GM19238 (cell line): ENCODE data around the gene MRPL43.
"Not testable (repeated sequence)": the region's sequence is repeated elsewhere in the genome, so short reads cannot be mapped to it uniquely, and the experiment has no call there.

Source experiments
- DNase-seq: peaks from one replicate; pipeline ENCODE4 v3.0.0; 2011; ENCODE audit warnings: low spot score; ENCODE audit not compliant: insufficient read length

MRPL43 gene

DNA sequence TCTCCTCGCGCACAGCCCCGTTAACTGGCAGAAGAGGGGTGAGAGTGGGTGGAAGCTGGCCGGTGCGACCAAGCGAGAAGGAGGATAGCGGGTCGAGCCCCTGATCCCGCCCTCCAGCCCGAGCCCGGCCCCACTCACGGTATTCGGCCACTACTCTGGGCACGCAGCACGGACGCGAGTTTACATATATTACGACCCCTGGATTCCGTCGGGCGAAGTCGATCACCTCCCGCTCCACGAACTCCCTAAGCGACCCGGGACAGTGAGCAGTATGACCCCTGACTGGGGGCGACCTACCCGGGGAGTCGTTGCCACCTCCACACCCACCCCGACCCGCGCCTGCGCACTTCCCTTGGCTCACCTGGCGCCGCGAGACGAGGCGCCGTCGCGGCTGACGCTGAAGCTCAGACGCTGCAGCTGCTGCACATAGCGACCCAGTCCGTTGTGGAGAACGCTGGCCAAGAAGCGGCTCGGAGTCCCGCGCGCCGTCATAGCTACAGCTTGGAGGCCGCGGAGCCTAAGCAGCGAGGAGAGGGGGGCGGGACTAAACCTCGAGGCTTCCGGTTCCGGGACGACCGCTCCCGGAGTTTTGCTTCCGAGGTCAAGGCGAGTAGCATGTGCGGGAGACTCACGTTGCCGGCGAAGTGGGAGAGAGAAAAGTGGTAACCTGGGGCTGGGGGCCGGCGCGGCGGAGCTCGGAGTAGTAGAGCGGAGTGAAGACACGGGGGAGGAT, at the start of gene MRPL43, which contains the start of gene TWNK:
Gene MRPL43 (minus strand): TSS at position 546 of the 733 bp plus-strand sequence. CDS start 54 bp downstream, at position 492.
Gene TWNK (plus strand): TSS at position 592 of the 733 bp plus-strand sequence. CDS start 668 bp downstream, outside the sequence.
- peak; percentile 95 for DNase-seq

DNA sequence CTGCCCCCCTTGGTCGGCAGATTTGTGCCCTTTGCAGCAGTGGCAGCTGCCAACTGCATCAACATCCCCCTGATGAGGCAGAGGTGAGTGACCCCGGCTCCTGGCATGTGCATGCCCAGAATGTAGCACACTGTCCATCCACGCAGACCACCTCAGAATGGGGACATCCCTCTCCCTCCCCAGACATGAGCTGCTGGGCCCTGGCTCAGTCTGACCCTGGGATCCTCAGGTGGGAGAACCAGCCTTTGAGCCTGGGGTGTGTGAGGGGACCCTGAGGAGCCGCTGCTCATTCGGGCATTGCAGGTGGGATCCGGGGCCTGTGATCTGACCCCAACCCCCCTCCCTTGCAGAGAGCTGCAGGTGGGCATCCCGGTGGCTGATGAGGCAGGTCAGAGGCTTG, 49.4 kb upstream of the MRPL43 start:
- no peak for DNase-seq

DNA sequence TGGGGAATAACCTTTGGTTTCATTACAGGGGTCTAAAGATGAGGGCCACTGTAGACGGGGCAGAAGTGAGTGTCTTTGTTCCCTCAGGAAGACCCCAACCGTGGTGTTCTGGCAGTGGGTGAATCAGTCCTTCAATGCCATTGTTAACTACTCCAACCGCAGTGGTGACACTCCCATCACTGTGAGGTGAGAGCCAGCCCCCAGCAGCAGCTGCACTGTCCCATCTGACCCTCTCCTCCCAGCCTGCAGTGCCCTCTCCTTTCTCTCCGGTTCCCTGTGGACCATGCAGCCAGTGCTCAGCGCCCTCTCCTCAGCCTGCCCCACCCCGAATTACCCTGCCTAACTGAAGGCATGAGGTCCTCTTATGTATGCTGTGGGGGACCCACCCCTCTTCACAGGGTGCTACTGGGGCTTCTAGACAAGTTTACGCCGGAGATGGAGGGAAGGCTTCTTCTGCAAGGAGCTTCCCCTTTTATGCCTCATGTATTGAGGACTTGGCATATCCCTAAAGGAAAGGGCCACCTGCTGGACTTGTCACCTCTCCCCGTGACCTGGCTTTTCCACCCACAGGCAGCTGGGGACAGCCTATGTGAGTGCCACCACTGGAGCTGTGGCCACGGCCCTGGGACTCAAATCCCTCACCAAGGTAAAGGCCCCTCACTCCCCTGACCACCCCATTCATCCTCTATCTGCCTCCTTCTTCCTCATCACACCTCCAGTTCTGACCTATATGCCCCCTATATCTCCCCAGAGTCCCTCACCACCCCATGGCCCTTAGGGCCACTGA, 48.8 kb upstream of the MRPL43 start:
- DNase-seq = no peak

DNA sequence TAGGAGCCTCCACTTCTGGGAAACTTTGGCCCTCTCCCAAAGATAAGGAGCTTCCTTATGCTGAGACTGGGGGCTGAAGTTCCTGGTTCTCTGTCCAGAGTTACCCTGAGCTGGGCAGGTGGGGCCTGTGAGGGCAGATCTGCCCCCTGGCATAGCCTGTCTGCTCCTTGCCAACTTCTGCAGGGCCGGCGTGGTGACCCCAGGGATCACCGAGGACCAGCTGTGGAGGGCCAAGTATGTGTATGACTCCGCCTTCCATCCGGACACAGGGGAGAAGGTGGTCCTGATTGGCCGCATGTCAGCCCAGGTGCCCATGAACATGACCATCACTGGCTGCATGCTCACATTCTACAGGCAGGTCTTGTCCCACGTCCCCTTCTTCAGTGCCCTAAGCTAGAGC, 48.0 kb upstream of the MRPL43 start:
- DNase-seq = no peak

DNA sequence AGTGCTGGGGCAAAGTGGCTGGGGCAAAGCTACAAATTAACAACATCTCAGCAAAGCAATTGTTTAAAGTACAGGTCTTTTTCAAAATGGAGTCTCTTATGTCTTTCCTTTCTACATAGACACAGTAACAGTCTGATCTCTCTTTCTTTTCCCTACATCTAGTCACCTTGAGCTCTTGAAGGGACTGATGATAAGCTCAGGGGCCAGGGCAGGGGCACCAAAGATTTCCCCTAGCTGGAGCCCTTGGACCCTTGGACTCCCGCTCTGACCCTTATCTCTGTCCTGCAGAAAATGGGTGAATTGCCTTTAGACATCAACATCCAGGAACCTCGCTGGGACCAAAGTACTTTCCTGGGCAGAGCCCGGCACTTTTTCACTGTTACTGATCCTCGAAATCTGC, 47.1 kb upstream of the MRPL43 start:
- not testable (repeated sequence) for DNase-seq

DNA sequence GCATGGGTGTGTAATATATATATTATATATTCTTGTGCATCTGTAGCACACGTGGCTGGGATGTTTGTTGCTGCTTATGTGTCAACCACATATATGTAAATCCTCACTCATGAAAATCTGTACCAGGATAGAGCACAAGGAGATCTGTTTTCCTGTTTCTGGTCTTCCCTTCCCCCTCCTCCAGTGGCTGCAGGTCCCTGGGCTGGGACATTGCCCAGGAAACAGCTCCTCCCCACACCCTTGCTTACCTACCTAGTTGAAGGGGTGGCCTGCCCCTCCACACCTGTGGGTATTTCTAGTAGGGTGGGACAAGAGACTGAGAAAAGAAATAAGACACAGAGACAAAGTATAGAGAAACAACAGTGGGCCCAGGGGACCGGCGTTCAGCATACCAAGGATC, 46.0 kb upstream of the MRPL43 start:
- DNase-seq = no peak

DNA sequence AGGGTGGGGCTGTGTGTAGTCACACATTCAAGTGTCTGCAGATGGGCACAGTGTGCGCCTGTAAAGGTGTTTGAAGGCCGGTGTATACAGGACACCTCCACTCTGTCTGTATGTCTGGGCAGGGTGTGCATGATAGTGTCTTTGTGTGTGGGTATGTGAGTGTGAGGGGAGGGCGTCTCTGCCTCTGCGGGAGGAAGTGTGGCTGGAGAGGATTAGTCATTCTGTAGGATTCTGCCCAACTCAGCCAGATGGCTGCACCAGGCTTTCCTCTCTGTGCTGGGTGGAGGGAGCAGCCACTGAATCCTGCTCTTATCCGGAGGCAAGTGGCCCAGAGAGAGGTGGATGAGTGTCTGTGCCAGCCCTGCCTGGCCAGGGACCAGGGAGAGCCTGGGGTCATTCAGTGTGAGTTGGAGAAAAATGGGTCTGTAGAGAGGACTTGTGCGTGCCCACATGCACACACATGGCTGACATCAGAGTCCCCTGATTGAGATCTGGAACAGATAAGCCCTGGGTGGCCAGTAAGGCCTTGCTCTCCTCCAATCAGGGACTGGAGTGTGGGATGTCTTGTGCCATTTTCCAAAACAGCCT, 45.4 kb upstream of the MRPL43 start:
- DNase-seq = no peak

DNA sequence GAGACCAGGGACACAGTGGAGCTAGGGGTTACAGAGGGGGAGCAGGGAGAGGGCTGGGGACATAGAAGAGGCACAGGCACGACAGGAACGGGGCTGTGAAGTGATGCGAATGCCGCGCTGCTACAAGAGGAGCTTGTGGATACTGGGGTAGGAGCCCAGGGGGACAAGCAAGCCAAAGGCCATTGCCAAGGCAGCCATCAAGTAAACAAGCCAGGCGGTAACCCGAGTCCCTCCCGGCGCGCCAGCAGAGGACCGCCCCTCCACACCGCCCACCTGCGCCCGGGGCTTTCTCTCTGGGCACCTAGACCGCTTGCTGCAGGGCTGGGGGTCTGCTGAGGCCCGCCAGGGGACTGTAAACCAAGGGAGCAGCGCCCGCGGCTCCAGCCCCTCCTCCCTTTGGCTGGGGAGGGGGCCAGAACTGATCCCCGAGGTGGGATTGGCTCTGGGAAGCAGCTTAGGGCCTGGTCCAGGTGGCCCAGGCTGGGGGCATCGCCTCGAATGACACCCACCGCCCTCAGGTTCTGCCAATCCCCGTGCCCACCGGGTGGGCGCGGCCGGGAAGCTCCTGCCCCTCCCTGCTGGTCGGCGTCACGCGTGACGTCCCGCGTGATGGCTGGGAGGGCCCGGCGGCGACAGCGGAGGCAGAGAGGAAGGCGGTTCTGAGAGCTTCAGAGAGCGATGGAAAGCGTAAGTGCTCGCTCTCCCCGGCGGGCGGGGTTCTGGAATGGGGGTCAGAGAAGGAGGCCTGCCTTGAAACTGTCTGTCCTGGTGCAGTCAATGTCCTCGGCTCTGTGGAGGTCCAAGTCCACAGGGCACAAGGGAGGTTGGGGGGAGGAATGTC, 44.7 kb upstream of the MRPL43 start:
- no peak for DNase-seq

DNA sequence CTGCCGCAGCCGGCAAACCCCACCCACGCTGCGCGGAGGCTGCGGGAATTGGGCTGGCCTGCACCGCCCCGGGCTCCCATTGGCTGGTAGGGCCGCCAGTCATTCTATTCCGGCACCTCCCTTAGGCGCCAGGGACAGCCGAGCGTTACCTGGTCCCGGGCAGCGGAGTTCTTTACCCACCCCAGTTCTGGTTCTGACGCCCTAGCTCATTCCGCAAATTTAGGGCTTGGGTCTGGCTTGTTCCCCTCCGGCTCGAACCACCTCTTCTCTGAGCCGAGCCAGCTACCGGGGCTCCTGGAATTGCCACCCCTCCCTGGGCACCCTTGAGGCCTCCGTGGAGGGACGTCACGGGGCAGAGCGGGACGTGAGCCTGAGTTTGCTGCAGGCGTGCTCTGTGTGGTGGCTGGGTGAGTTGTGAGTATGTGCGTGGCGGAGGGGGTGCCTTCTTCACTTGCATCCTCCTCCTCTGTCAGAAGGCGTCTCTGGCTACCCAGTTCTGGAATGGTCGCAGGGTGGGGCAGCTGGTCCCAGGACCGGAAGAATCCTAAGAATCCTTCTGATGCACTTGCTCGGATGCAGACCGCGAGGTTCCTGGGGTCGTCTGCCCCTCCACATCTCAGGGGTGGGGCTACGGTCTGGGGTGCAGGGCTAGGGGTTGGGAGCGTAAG, 44.0 kb upstream of the MRPL43 start, which contains the start of the genes PDZD7 and SFXN3:
Gene PDZD7 (minus strand): TSS at position 2 of the 668 bp plus-strand sequence. CDS start 910 bp downstream, outside the sequence.
Gene SFXN3 (plus strand): TSS at position 107 of the 668 bp plus-strand sequence. CDS start 3,461 bp downstream, outside the sequence.
- peak; percentile 96 for DNase-seq

DNA sequence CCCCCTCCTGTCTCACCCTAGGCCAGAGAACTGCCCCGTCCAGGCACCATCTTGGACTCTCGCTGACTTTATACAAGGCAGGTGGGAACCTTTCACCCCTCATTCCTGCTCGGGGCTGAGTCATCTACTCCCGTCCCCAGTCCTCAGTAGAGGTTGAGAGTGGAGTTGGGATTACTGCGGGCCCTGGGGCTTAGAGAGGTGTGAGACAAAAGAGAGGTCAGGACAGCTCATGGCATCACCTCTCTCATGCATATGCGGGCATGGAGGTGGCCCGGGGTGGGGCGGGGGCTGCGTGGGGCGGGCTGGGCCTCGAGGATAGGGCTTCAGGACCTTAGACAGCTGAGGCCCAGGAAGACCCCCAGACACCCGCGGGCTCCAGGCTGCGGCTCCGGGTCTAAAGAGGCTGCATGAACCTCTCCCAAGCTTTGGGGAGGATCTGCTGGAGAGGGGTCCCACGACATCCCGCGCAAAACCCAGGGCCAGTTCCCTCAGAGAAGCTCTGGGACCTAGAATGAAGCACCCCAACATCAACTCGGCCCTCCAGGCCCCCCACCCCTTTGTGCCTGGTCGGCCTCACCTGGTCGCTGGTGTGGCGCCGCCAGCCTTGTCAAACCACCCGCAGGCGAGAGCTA, 43.3 kb upstream of the MRPL43 start:
- DNase-seq = no peak

DNA sequence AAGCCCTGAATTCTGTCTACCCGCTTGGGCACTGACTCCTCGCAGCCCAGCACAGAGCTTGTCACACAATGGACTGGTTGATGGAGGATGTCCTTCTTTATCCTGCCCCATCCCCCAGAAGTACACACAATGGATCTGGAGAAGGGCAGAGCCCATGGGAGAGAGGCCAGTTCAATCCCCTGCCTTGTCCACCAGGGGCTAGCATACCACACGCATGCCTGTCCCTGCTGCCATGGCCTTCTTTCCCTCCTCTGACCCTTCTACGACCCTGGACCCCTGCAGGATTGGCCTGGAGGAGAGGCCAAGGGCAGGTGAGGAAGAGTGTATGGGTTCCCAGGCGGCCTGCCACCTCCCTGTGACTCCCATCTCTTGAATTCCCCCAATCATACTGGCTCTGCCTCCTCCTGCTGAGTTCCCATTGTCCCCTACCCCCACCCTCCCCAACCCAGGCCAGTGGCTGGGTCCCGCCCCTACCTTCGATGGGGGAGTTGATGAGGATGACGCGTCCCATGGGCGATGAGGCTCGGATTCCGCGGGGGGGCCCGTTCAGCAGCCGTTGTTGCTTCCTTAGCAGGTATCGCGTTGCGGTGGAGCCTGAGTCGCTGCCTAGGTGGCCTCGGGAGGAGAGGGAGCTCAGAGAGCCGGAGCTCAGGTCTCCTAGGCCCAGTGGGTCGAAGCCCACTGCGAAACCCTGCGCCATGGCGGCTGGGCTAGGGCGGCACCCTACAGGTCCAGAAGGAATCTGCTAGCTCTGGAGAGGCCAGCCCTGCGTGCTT, 42.4 kb upstream of the MRPL43 start:
- DNase-seq = no peak

DNA sequence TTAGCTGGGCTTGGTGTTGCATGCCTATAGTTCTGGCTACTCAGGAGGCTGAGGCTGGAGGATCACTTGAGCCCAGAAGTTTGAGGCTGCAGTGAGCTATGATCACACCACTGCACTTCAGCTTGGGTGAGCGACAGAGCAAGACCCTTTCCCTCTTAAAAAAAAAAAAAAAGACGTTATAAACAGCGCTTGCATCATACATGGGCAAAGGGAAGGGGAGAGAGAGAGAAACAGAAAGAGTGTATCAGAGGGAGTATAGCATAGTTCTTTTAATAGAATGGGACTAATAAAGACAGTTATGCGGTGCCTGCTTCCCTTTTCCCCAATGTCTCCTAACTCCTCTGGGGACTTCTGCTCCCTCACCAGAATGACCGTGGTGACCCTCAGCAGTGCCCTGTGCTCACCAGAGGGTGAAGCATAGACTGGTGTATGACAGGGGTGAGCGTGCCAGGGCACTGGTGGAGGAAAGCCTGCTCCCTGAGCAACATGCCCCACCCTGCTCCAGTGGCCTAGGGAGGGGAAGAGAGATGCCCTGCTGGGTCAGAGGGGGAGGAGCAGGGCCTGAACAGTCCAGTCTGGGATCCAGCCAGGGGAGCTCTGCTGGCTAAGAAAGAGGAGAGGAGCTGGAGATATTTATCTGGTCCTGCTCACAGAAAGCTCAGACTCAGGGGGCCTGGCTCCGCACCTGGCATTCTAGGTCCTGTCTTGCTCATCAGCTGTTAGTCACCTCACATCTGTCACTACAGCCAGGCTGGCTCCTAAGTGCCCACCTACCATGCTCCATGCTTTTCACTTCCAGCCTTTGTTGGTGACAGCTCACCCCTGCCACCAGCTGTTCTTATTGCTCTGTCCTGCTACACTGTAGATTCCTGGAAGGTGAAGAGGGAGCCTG, 41.4 kb upstream of the MRPL43 start:
- DNase-seq = no peak

DNA sequence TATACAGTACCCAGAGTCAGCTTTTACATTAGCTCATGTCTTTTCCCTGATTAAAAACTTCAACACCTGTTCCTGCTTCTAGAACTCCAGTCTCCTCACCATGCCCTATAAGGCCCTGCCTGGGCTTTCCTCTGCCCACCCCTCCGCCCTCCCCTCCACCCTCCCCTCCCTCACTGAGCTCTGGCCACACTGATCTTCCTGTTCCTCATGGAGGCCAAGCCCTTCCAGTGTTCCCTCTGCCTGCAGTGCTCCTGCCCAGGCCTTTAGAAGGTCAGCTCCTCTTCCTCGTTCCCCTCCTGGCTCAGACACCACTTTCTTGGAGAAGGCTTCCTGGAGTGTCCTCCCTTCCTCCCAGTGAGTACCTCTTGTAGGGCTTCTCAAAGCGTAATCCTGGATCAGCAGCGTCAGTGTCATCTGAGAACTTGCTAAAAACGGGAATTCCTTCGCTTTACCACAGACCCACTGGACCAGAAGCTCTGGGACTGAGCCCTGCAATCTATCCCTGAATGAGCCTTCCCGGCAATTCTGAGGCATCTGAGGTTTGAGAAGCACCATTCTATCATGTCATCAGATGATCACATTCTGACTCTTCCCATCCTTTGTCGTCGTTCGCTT, 39.9 kb upstream of the MRPL43 start:
- no peak for DNase-seq

DNA sequence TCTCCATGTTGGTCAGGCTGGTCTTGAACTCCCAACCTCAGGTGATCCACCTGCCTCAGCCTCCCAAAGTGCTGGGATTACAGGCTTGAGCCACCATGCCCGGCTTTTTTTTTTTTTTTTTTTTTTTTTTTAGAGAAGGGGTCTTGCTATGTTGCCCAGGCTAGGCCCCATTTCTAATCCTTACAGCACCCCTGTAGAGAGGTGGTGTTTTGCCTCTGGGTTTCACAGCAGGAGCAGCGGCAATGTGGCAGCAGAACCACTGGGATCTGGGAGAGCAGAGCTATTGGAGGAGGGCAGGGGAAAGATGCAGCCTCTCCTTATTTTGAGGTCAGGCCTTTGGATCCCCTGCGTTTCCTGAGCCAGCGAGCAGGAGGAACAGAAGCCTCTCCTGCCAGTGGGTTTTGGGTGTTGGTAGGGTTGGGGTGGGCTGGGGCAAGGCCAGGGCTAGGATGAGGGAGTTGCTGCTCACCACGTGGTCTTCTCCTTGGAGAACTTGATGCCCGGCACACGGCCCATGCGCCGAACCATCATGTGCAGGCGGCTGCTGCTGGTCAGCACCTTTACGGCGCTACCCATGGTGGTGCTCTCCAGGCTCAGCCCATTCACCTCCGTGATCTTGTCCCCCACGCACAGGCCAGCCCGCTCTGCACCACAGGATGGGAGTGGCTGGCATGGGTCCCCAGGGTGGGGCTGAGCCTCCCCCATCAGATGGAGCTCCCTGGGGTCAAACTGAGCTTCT, 35.8 kb upstream of the MRPL43 start:
- DNase-seq = no peak

DNA sequence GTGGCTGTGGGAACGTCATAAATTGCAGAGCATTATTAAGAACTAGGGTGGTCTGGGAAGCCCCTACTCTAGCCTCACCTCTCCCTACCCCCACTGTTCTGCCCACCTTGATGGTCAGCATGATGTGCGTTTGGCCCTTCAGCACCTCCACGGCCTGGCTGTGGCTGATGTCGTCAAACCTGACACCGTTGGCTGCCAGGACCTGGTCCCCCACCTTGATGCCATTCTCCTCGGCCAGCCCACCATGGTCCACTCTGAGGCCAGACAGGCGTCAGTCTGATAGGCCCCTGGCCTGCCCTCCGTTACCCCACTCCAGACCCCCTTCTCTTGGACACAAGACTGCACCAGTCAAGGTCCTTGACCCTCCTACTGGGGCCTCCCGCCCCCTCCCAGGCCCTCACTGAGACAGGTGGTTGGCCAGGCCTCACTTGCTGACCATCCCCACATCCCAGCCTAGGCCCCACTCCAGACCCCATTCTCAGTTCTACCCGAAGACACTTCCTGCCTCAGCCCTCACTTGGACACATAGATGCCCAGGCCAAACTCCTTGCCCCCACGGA, 34.5 kb upstream of the MRPL43 start:
- DNase-seq = no peak

DNA sequence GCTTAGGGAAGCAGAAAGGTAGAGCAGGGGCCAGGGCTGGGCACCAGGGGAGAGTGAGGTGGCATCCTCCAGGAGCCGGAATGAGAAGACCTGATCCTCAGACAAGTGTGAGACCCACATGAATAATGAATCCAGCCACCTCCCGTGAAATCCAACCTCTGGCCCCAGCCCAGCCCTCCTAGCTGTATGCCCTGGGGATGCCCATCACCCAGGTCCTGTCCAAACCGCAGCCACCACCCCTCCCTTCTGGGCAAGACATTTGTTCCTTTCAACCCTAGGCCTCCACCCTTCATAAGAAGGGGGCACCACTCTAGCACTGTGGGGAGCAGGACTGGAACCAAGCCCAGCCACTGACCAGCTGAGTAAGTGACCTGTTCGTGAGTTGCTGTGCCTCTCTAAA, 33.9 kb upstream of the MRPL43 start:
- DNase-seq = no peak
